ENCODE data around the gene UGT1A8. TPM values are rescaled to one million over a fixed set of nuclear protein-coding genes. Genes with fewer than 3 reads are reported as not detected.

UGT1A8 gene
- total RNA-seq, 2 experiments from 2014 or later: not detected

DNA sequence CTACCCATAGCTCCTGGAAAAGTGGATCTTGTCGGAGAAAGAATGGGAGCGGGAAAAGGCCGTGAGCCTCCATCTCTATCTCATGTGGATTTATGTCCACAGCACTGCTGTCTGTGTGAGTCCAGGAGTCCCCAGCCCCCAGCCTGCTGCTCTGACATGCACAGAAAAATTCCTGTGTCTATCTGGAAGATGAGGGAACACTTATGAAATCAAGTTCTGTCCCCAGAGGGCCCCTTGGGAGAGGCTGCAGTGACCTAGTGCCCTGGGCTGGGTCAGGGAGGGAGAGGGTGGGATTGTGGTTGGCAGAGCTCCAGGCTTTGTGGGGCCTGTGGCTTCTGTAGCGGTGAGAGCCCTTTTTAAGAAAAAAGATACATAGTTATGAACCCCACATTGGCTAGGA, 199.3 kb downstream of the UGT1A8 start:
- POLR2A ChIA-PET: interaction anchor here (0.7 kb wide), 1 partner anchor 1216 kb away, joined by 3 read pairs; no protein-coding TSS in a partner anchor
- Histone ChIP-seq H2AFZ (ENCODE audit: low read length) (no peak overlapping the region), H3K9me3 (ENCODE audit: low read length) (no peaks in the 10 kb centered on the region), H3K36me3 (ENCODE audit: insufficient read depth, low read length) (no peaks in the 10 kb centered on the region), H4K20me1 (ENCODE audit: insufficient read depth, low read length) (no peaks in the 10 kb centered on the region), H3K79me2 (ENCODE audit: insufficient read depth, low read depth, low read length) (no peaks in the 10 kb centered on the region), H3K4me2 (ENCODE audit: low read length) (no peak overlapping the region), H3K4me3 (ENCODE audit: low read depth, low read length, poor library complexity, severe bottlenecking) (no peak overlapping the region), H3K4me1 (ENCODE audit: insufficient read depth, low read length, poor library complexity, severe bottlenecking) (no peaks in the 10 kb centered on the region), H3K9me2 (ENCODE audit: insufficient read depth, low read length) (no peaks in the 10 kb centered on the region), H3K27ac (ENCODE audit: low read depth, low read length, poor library complexity, severe bottlenecking) (no peak overlapping the region)
- DNase-seq (ENCODE audit: low spot score): no peak
- no TSS peak for BruUV-seq (replicated peaks)
- TF ChIP-seq EZH2phosphoT487 (IDR thresholded peaks at IDR 0.05; ENCODE audit: borderline replicate concordance, low read depth, low read length): no peak
- intact Hi-C loops (cut with micrococcal nuclease; ENCODE audit: unreplicated experiment): no loop called here
- CTCF ChIA-PET (ENCODE audit: unreplicated experiment): interaction anchor here (1.0 kb wide), 1 partner anchor 48 kb away, joined by 3 read pairs; no protein-coding TSS in a partner anchor

DNA sequence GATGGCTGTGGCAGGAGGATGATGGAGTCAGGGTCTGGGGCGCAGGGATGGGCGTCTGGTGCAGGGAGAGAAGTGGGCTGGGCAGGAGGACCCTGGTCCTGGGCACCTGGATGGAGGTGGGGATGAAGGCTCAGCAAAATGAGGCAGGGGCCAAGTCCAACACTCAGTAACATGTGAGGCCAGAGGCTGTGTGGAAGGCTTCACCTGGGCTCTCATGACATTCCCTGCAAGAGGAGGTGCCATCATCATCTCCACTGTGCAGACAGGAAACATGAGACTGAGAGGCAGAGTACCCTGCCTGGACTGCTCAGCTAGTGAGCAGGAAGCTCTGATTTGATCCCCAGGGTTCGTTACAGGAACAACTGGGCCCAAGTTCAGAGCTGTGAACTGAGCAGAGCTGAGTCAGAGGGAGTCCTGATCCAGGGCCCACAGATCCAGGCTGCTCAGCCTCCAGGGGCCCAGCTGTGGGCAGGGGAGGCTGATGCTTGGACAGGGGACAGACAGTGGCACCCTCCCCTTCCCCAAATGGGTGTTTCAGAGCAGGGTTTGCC, 200.0 kb downstream of the UGT1A8 start:
- Histone ChIP-seq H3K9me3 (ENCODE audit: low read length) (no peaks in the 10 kb centered on the region), H4K20me1 (ENCODE audit: insufficient read depth, low read length) (no peaks in the 10 kb centered on the region), H3K9me2 (ENCODE audit: insufficient read depth, low read length) (no peaks in the 10 kb centered on the region), H3K4me2 (ENCODE audit: low read length) (no peak overlapping the region), H2AFZ (ENCODE audit: low read length) (no peak overlapping the region), H3K4me3 (ENCODE audit: low read depth, low read length, poor library complexity, severe bottlenecking) (no peak overlapping the region), H3K36me3 (ENCODE audit: insufficient read depth, low read length) (no peaks in the 10 kb centered on the region), H3K27ac (ENCODE audit: low read depth, low read length, poor library complexity, severe bottlenecking) (no peak overlapping the region), H3K79me2 (ENCODE audit: insufficient read depth, low read depth, low read length) (no peaks in the 10 kb centered on the region), H3K4me1 (ENCODE audit: insufficient read depth, low read length, poor library complexity, severe bottlenecking) (no peaks in the 10 kb centered on the region)
- TF ChIP-seq, protein P1, sequence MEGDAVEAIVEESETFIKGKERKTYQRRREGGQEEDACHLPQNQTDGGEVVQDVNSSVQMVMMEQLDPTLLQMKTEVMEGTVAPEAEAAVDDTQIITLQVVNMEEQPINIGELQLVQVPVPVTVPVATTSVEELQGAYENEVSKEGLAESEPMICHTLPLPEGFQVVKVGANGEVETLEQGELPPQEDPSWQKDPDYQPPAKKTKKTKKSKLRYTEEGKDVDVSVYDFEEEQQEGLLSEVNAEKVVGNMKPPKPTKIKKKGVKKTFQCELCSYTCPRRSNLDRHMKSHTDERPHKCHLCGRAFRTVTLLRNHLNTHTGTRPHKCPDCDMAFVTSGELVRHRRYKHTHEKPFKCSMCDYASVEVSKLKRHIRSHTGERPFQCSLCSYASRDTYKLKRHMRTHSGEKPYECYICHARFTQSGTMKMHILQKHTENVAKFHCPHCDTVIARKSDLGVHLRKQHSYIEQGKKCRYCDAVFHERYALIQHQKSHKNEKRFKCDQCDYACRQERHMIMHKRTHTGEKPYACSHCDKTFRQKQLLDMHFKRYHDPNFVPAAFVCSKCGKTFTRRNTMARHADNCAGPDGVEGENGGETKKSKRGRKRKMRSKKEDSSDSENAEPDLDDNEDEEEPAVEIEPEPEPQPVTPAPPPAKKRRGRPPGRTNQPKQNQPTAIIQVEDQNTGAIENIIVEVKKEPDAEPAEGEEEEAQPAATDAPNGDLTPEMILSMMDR (conservative IDR thresholded peaks at IDR 0.05; ENCODE audit: low read length): no peak
- no peak for TF ChIP-seq EZH2phosphoT487 (IDR thresholded peaks at IDR 0.05; ENCODE audit: borderline replicate concordance, low read depth, low read length)
- intact Hi-C loops (cut with micrococcal nuclease; ENCODE audit: unreplicated experiment): no loop called here
- POLR2A ChIA-PET: no interaction called here
- no peak for DNase-seq (ENCODE audit: low spot score)
- no TSS peak for BruUV-seq (replicated peaks)
- CTCF ChIA-PET (ENCODE audit: unreplicated experiment): interaction anchor here (1.0 kb wide), 1 partner anchor 47 kb away, joined by 3 read pairs; no protein-coding TSS in a partner anchor

DNA sequence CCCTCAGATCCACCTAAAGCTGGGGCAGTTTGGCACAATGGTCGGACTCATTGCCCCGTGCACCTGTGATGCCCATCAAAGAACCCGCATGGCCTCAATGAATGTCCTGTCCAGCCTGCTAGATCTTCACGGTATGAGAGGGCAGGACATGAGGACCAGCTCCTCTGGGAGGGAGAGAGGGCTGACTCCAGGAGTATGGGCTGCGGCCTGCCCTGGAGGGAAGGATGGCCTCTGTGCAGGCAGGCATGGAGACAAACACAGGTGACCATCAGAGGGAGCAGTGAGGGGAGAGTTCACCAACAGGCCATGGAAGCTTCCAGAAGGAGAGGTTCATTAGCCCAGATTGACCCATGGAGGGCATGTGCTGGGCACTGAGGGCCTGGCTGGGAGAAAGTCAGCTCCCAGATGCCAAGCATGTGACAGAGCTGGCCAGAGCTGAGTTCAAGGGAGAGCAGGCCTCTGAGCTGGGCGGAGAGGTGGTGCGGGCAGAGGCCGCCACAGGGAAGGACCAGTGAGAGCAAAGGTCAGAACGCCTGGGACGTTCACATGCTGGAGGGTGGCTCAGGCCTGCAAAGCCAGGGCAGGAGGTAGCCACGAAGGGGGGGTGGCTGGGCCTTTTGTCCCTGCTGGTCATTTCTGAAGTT, 200.7 kb downstream of the UGT1A8 start:
- Histone ChIP-seq H3K9me2 (ENCODE audit: insufficient read depth, low read length) (no peaks in the 10 kb centered on the region), H3K36me3 (ENCODE audit: insufficient read depth, low read length) (no peaks in the 10 kb centered on the region), H2AFZ (ENCODE audit: low read length) (no peak overlapping the region), H4K20me1 (ENCODE audit: insufficient read depth, low read length) (no peaks in the 10 kb centered on the region), H3K4me2 (ENCODE audit: low read length) (no peak overlapping the region), H3K4me3 (ENCODE audit: low read depth, low read length, poor library complexity, severe bottlenecking) (no peak overlapping the region), H3K9me3 (ENCODE audit: low read length) (no peaks in the 10 kb centered on the region), H3K27ac (ENCODE audit: low read depth, low read length, poor library complexity, severe bottlenecking) (no peak overlapping the region), H3K4me1 (ENCODE audit: insufficient read depth, low read length, poor library complexity, severe bottlenecking) (no peaks in the 10 kb centered on the region), H3K79me2 (ENCODE audit: insufficient read depth, low read depth, low read length) (no peaks in the 10 kb centered on the region)
- no peak for DNase-seq (ENCODE audit: low spot score)
- intact Hi-C loops (cut with micrococcal nuclease; ENCODE audit: unreplicated experiment): no loop called here
- ChIA-PET CTCF (ENCODE audit: unreplicated experiment) (no interaction called here), POLR2A (no interaction called here)
- no peak for TF ChIP-seq EZH2phosphoT487 (IDR thresholded peaks at IDR 0.05; ENCODE audit: borderline replicate concordance, low read depth, low read length)
- TF ChIP-seq, protein P1 (conservative IDR thresholded peaks at IDR 0.05; ENCODE audit: low read length): no peak
- BruUV-seq (replicated peaks): no TSS peak

Data from OCI-LY7 (cell line).